ENCODE data around the gene VPS45.

Gene VPS45

GRCh38 chr1:150073516-150073915, 5.9 kb downstream of the VPS45 start:
- H3K27ac ChIP-seq (ENCODE audit: low read depth, low read length): no peak overlapping the region
- H3K36me3 ChIP-seq (ENCODE audit: insufficient read depth, low read length): peaks cover 47% of the 10 kb centered on the region
- no peaks in the 10 kb centered on the region for H3K27me3 ChIP-seq (ENCODE audit: control insufficient read depth in 1 of 2, insufficient read depth in 2 of 2, low read length in 2 of 2)
- H3K4me3 ChIP-seq (ENCODE audit: low read depth in 1 of 2, low read length in 2 of 2): no peak overlapping the region
- H3K4me1 ChIP-seq (ENCODE audit: insufficient read depth, low read length): peaks cover 12% of the 10 kb centered on the region
- H3K9me3 ChIP-seq (ENCODE audit: low read length): no peaks in the 10 kb centered on the region
- no peak overlapping the region for H3K9ac ChIP-seq (ENCODE audit: low read length)

GRCh38 chr1:150076066-150076465, 8.5 kb downstream of the VPS45 start:
- Histone ChIP-seq H3K27me3 (ENCODE audit: control insufficient read depth in 1 of 2, insufficient read depth in 2 of 2, low read length in 2 of 2) (no peaks in the 10 kb centered on the region), H3K36me3 (ENCODE audit: insufficient read depth, low read length) (peaks cover 51% of the 10 kb centered on the region), H3K27ac (ENCODE audit: low read depth, low read length) (no peak overlapping the region), H3K4me3 (ENCODE audit: low read depth in 1 of 2, low read length in 2 of 2) (no peak overlapping the region), H3K9ac (ENCODE audit: low read length) (no peak overlapping the region), H3K4me1 (ENCODE audit: insufficient read depth, low read length) (no peaks in the 10 kb centered on the region), H3K9me3 (ENCODE audit: low read length) (no peaks in the 10 kb centered on the region)

DNA sequence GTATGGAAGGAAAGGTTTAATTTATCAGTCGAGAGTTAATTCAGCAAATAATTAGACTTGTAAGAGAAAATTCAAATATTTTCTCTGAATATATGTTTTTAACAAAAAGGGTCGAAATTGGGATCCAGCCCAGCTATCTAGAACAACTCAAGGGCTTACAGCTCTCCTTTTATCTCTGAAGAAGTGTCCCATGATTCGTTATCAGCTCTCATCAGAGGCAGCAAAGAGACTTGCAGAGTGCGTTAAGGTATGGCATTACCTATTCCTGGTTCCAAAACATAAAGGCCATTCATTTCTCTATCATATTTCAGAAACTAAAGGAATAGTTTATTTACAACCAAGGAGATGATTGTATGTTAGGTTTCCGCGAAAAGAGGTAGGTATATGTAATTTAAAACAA, 9.4 kb downstream of the VPS45 start:
- Histone ChIP-seq H3K36me3 (ENCODE audit: insufficient read depth, low read length) (peaks cover 56% of the 10 kb centered on the region), H3K9ac (ENCODE audit: low read length) (no peak overlapping the region), H3K27me3 (ENCODE audit: control insufficient read depth in 1 of 2, insufficient read depth in 2 of 2, low read length in 2 of 2) (no peaks in the 10 kb centered on the region), H3K4me1 (ENCODE audit: insufficient read depth, low read length) (no peaks in the 10 kb centered on the region), H3K9me3 (ENCODE audit: low read length) (no peaks in the 10 kb centered on the region), H3K4me3 (ENCODE audit: low read depth in 1 of 2, low read length in 2 of 2) (no peak overlapping the region), H3K27ac (ENCODE audit: low read depth, low read length) (no peak overlapping the region)

GRCh38 chr1:150080784-150081183, 13.2 kb downstream of the VPS45 start:
- Histone ChIP-seq H3K36me3 (ENCODE audit: insufficient read depth, low read length) (peaks cover 66% of the 10 kb centered on the region), H3K4me3 (ENCODE audit: low read depth in 1 of 2, low read length in 2 of 2) (no peak overlapping the region), H3K4me1 (ENCODE audit: insufficient read depth, low read length) (no peaks in the 10 kb centered on the region), H3K27me3 (ENCODE audit: control insufficient read depth in 1 of 2, insufficient read depth in 2 of 2, low read length in 2 of 2) (no peaks in the 10 kb centered on the region), H3K9me3 (ENCODE audit: low read length) (no peaks in the 10 kb centered on the region), H3K9ac (ENCODE audit: low read length) (no peak overlapping the region), H3K27ac (ENCODE audit: low read depth, low read length) (no peak overlapping the region)

GRCh38 chr1:150082494-150082893, 14.9 kb downstream of the VPS45 start:
- peaks cover 54% of the 10 kb centered on the region for H3K36me3 ChIP-seq (ENCODE audit: insufficient read depth, low read length)
- H3K27me3 ChIP-seq (ENCODE audit: control insufficient read depth in 1 of 2, insufficient read depth in 2 of 2, low read length in 2 of 2): no peaks in the 10 kb centered on the region
- H3K27ac ChIP-seq (ENCODE audit: low read depth, low read length): no peak overlapping the region
- H3K9me3 ChIP-seq (ENCODE audit: low read length): no peaks in the 10 kb centered on the region
- H3K4me1 ChIP-seq (ENCODE audit: insufficient read depth, low read length): no peaks in the 10 kb centered on the region
- H3K4me3 ChIP-seq (ENCODE audit: low read depth in 1 of 2, low read length in 2 of 2): no peak overlapping the region
- H3K9ac ChIP-seq (ENCODE audit: low read length): no peak overlapping the region

- Histone ChIP-seq H3K9me3 (ENCODE audit: low read length) (no peaks in the 10 kb centered on the region), H3K36me3 (ENCODE audit: insufficient read depth, low read length) (peaks cover 43% of the 10 kb centered on the region), H3K27ac (ENCODE audit: low read depth, low read length) (no peak overlapping the region), H3K4me1 (ENCODE audit: insufficient read depth, low read length) (no peaks in the 10 kb centered on the region), H3K4me3 (ENCODE audit: low read depth in 1 of 2, low read length in 2 of 2) (no peak overlapping the region), H3K27me3 (ENCODE audit: control insufficient read depth in 1 of 2, insufficient read depth in 2 of 2, low read length in 2 of 2) (no peaks in the 10 kb centered on the region), H3K9ac (ENCODE audit: low read length) (no peak overlapping the region)
These were observed 16.3 kb downstream of the VPS45 start for GRCh38 chr1:150083907-150084306.

DNA sequence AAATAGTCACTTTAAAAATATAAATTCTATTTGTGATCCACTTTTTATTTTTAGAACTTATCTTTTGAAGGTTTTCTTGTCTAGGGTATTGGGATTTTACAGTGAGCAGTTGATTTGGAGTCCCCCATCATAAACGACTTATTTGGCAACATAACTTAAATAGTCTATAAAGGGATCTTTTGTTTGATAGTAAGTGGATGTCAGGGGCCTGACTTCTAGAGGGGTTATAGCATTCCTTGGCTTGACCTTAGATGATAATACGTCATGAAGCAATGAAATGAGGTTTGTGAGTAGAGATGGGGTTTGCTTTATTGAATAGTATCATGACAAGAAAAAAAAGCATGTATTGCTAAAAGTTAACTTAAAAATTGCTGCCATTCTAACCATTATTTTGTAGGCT, 17.8 kb downstream of the VPS45 start:
- Histone ChIP-seq H3K36me3 (ENCODE audit: insufficient read depth, low read length) (peaks cover 31% of the 10 kb centered on the region), H3K27ac (ENCODE audit: low read depth, low read length) (no peak overlapping the region), H3K27me3 (ENCODE audit: control insufficient read depth in 1 of 2, insufficient read depth in 2 of 2, low read length in 2 of 2) (no peaks in the 10 kb centered on the region), H3K9me3 (ENCODE audit: low read length) (no peaks in the 10 kb centered on the region), H3K4me1 (ENCODE audit: insufficient read depth, low read length) (no peaks in the 10 kb centered on the region), H3K9ac (ENCODE audit: low read length) (no peak overlapping the region), H3K4me3 (ENCODE audit: low read depth in 1 of 2, low read length in 2 of 2) (no peak overlapping the region)

DNA sequence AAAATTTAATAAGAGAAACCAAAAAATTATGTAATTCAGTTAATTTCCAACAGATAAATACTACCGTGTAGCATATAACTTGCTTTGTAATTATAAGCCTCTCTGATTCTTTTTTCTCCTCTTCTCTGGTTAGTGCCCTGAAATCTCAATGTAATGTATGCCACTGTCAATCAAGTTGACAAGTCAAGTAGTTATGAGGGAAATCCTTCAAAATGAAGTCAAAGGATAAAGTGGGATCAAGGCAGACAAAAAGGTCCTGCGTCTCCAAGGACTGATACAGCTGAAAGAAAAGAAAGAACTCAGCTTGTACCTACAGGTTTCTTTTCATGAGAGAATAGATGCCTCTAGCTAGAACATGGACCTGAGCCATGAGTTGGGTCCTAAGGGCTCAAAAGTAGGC, 19.8 kb downstream of the VPS45 start:
- H3K27ac ChIP-seq (ENCODE audit: low read depth, low read length): no peak overlapping the region
- H3K27me3 ChIP-seq (ENCODE audit: control insufficient read depth in 1 of 2, insufficient read depth in 2 of 2, low read length in 2 of 2): no peaks in the 10 kb centered on the region
- H3K9ac ChIP-seq (ENCODE audit: low read length): no peak overlapping the region
- no peak overlapping the region for H3K4me3 ChIP-seq (ENCODE audit: low read depth in 1 of 2, low read length in 2 of 2)
- H3K36me3 ChIP-seq (ENCODE audit: insufficient read depth, low read length): peaks cover 15% of the 10 kb centered on the region
- no peaks in the 10 kb centered on the region for H3K4me1 ChIP-seq (ENCODE audit: insufficient read depth, low read length)
- no peaks in the 10 kb centered on the region for H3K9me3 ChIP-seq (ENCODE audit: low read length)

GRCh38 chr1:150089846-150090520, 22.4 kb downstream of the VPS45 start:
- H3K27ac ChIP-seq (ENCODE audit: low read depth, low read length): no peak overlapping the region
- no peaks in the 10 kb centered on the region for H3K27me3 ChIP-seq (ENCODE audit: control insufficient read depth in 1 of 2, insufficient read depth in 2 of 2, low read length in 2 of 2)
- peaks cover 10% of the 10 kb centered on the region for H3K36me3 ChIP-seq (ENCODE audit: insufficient read depth, low read length)
- H3K9me3 ChIP-seq (ENCODE audit: low read length): no peaks in the 10 kb centered on the region
- no peak overlapping the region for H3K9ac ChIP-seq (ENCODE audit: low read length)
- no peak overlapping the region for H3K4me3 ChIP-seq (ENCODE audit: low read depth in 1 of 2, low read length in 2 of 2)
- peaks cover 16% of the 10 kb centered on the region for H3K4me1 ChIP-seq (ENCODE audit: insufficient read depth, low read length)

GRCh38 chr1:150092180-150092791, 24.7 kb downstream of the VPS45 start:
- Histone ChIP-seq H3K27ac (ENCODE audit: low read depth, low read length) (no peak overlapping the region), H3K9ac (ENCODE audit: low read length) (no peak overlapping the region), H3K4me1 (ENCODE audit: insufficient read depth, low read length) (peaks cover 16% of the 10 kb centered on the region), H3K9me3 (ENCODE audit: low read length) (no peaks in the 10 kb centered on the region), H3K27me3 (ENCODE audit: control insufficient read depth in 1 of 2, insufficient read depth in 2 of 2, low read length in 2 of 2) (no peaks in the 10 kb centered on the region), H3K36me3 (ENCODE audit: insufficient read depth, low read length) (peaks cover 12% of the 10 kb centered on the region), H3K4me3 (ENCODE audit: low read depth in 1 of 2, low read length in 2 of 2) (no peak overlapping the region)

DNA sequence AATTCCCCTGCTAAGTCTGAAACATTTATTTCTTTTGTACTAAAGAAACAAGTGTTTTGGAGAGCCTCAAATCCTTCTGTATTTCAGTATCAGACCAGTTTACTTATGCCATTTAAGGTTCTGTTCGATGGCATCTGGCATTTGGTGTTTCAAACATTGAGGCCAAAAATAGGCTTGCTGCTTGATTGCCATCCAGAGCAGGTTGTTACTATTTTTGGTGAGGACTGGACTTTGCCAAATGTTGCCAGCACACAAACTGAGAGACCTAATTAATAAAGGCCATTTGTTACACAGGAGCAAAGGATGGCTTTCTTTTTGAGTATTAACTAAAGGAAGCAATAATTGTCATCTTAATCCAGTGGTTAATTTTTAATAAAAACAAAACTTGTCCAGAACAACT, 26.2 kb downstream of the VPS45 start:
- Histone ChIP-seq H3K4me1 (ENCODE audit: insufficient read depth, low read length) (peaks cover 16% of the 10 kb centered on the region), H3K4me3 (ENCODE audit: low read depth in 1 of 2, low read length in 2 of 2) (no peak overlapping the region), H3K9ac (ENCODE audit: low read length) (peak overlapping the region; percentile 16), H3K9me3 (ENCODE audit: low read length) (no peaks in the 10 kb centered on the region), H3K36me3 (ENCODE audit: insufficient read depth, low read length) (peaks cover 18% of the 10 kb centered on the region), H3K27me3 (ENCODE audit: control insufficient read depth in 1 of 2, insufficient read depth in 2 of 2, low read length in 2 of 2) (no peaks in the 10 kb centered on the region), H3K27ac (ENCODE audit: low read depth, low read length) (no peak overlapping the region)

DNA sequence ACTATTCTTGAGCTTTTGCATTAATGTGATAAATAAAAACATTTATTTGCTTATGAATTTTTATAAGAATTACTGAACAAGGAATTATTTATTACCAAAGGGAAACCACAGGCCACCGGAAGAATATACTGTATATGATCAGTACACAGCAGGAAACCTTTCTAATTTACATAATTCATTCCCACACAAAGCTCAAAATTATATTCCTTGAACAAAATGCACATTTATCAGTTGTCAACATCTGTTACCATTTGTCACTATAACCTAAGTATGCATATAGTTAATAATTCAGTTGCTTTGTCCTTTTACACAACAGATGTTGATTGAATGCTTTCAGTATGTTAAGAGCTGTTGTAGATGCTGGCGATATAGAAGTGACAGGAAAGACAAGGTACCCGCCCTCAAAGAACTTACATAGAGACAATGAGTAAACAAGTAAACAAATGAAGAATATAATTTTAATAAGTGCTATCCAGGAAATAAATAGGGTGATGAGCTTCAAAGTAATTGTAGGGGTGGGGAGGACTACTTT, 27.2 kb downstream of the VPS45 start:
- Histone ChIP-seq H3K4me3 (ENCODE audit: low read depth in 1 of 2, low read length in 2 of 2) (no peak overlapping the region), H3K36me3 (ENCODE audit: insufficient read depth, low read length) (peaks cover 18% of the 10 kb centered on the region), H3K4me1 (ENCODE audit: insufficient read depth, low read length) (peaks cover 16% of the 10 kb centered on the region), H3K27me3 (ENCODE audit: control insufficient read depth in 1 of 2, insufficient read depth in 2 of 2, low read length in 2 of 2) (no peaks in the 10 kb centered on the region), H3K9me3 (ENCODE audit: low read length) (no peaks in the 10 kb centered on the region), H3K9ac (ENCODE audit: low read length) (no peak overlapping the region), H3K27ac (ENCODE audit: low read depth, low read length) (no peak overlapping the region)
